Stomach (tissue), 4 donors: ENCODE measurements around the gene PITPNM3.

ENCODE experiments used
- CTCF ChIP-seq, 7 experiments: fragments of 450-650 bp in 4 of 7; fragments of 200-600 bp in 3 of 7; sonication (generic) in 3 of 7; IDR thresholded peaks; one replicate each; pipeline ENCODE4 v1.5.1; 2016 to 2019; ENCODE audit warnings: antibody characterized with exemption in 7 of 7, control low read depth in 2 of 7, mild to moderate bottlenecking in 1 of 7
- EP300 ChIP-seq: sonication (generic); formaldehyde crosslinking; IDR thresholded peaks from one replicate; pipeline ENCODE4 v1.6.1; 2017; ENCODE audit warnings: antibody characterized with exemption
- POLR2A ChIP-seq, 4 donors: fragments of 450-650 bp; IDR thresholded peaks; one replicate each; pipeline ENCODE4 v1.6.1; 2016; ENCODE audit warnings: antibody characterized with exemption in 4 of 4, control low read depth in 2 of 4, mild to moderate bottlenecking in 1 of 4, moderate library complexity in 1 of 4
- POLR2AphosphoS5 ChIP-seq, 3 donors: sonication (generic); formaldehyde crosslinking; IDR thresholded peaks; one replicate each; pipeline ENCODE4 v1.6.1; 2016; ENCODE audit warnings: antibody characterized with exemption in 3 of 3

- TF ChIP-seq POLR2A (IDR thresholded peaks at IDR 0.05) (no peak), CTCF (IDR thresholded peaks at IDR 0.05) (no peak), POLR2AphosphoS5 (IDR thresholded peaks at IDR 0.05) (no peak), EP300 (no peak)
Measured at GRCh38 chr17:6489016-6489550, 67.3 kb downstream of the PITPNM3 start.
